GM21367 (cell line): Measurements from ENCODE around the gene SETBP1.

Experiments
- ATAC-seq: cut with Tn5 transposase; IDR thresholded peaks from one replicate; pipeline ENCODE4 v1.9.1; 2021; ENCODE audit not compliant: unreplicated experiment

Gene SETBP1

GRCh38 chr18:44922968-44923367 lies 242.3 kb downstream of the SETBP1 start:
- ATAC-seq, result no peak

DNA sequence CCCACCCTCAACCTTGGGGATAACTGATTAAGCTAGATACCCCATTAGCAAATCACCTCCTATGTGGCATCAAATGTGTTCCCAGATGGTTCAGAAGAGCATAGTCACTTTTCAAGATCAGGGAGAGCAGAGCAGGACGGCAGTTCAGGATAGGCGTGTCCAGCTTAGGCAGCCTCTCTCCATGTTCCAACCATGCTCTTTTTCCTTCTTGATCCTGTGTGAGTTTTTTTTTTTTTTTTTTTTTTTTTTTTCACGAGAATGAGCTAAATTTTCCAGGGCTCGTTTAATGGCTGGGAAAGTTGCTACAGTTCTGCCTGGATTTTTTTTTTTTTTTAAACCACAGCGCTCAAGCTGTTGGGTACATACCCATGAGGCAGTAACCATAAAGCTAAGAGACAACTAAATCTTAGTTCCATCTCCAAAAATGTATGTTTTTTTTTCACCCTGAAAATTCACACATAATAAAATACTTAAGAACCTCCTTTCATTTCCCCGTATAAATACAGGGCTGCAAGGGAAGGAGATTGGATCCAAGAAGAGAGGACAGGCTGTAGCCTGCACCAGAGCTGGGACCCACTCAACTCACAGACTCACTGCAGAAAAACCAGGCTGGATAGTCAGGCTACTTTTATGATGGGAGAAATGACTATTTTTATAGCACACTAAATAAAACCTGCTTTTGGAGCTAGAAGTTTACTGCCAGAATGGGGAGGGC lies 244.3 kb downstream of the SETBP1 start:
- no peak for ATAC-seq

GRCh38 chr18:44927127-44927849 lies 246.6 kb downstream of the SETBP1 start:
- ATAC-seq, result no peak

DNA sequence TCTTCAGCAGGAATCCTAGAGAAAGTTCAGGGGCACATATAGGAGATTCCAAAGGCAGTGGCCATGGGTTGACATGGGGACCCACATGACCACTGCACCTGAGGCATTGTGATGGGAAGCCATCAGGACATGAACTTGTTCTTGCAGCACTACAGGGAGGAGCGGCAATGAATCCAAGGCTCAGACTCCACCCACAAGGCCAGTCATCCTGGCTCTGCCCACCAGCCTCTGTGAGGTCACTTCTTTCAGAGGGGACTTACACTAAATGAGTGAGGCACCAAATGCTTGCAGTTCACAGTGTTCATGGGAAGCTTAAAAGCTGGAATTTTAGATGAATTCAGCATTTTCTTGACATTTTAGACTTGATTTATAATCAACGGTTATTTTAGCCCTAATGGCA lies 254.2 kb downstream of the SETBP1 start:
- ATAC-seq, result no peak

DNA sequence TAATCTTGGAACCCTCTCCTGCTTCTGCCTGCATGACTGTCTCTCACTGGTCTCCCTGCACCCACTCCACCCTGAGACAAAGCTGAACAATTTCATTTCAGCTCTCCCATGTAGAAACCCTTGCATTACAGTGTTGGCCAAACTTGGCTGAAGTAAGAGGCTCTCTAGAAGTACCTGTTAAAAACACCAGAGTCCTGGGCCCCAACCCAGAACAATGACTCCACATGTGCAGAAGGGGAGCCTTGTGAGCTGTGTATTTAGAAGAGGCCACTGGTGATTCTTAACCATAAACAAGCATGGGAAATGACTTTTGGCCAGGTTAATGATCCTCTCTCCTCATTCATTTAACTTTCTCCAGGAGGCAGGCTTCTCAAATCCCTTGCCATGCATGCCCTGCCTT lies 254.8 kb downstream of the SETBP1 start:
- no peak for ATAC-seq

DNA sequence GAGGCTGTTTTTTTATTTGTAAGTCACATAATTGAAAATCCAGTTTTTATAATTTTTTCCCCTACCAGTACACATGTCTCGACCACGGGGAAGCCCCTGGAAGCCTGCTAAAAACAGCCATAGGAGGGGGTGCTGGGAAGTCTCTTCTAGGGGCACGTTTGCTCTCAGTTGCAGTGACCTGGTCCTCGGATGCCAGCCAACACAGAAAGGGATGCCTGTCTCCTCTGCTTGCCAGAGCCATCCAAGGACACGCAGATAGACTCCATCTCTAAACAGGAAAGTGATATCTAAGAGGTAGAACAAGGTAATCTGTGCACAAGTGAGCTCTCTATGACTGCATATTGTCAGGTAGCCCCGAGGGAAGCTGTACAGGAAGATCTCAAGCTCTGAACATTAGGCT lies 255.8 kb downstream of the SETBP1 start:
- ATAC-seq, result no peak

- no peak for ATAC-seq
These were observed 257.5 kb downstream of the SETBP1 start for GRCh38 chr18:44937960-44938719.

DNA sequence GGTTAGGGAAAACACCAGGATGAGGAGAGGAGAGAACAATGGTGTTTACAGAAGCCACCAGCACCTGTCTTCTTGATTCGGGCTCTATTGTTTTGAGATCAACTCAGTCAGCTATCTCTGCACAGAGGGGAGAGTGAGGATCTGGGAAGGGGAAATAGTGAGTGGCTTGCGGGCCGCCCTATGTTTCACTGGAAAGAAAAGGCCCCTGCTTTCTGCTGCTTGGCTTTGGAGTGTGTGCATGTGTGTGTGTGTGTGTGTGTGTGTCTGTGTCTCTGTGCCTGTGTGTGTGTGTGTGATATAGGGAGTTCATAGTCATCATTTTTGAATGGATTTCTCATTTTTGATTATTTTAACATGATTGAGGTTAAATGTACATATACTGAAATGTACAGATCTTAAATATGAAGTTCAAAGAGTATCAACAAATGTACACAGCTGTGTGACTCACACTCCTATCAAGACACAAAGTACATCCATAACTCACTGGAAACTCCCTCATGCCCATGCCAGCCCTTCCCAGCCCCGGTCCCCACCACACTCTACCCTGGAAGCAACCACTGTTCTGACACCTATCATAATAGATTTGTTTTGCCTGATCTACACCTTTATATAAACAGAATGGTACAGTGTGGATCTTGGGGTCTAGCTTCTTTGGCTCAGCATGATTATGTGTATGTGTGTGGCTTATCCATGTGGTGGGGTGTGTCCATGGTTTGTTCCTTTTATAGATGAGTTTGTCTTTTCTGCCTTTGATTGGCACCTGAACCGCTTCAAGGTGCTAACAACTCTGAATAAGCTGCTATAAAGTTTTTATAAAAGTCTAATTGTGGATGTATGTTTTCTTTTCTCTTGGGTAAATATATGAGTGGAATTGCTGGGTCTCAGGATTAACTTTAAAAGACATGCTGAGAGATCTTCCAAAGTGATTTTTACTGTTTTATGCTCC lies 258.3 kb downstream of the SETBP1 start:
- ATAC-seq, result no peak

DNA sequence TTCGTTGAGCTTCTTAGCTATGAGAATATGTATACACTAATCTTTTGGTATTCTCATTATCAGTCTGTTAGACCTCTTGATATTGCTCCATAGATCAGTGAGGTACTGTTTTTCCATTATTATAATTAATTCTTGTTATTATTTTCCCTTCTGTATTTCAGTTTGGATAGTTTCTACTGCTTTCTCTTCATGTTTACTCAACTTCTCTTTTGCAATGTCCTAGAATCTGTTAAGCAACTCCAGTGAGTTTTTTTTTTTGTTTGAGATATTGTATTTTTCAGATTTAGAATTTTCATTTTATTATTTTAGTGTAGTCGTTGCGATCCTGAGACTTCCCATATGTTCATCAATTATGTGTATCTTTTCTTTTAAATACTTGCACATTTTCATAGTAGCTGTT lies 260.8 kb downstream of the SETBP1 start:
- ATAC-seq, result no peak

DNA sequence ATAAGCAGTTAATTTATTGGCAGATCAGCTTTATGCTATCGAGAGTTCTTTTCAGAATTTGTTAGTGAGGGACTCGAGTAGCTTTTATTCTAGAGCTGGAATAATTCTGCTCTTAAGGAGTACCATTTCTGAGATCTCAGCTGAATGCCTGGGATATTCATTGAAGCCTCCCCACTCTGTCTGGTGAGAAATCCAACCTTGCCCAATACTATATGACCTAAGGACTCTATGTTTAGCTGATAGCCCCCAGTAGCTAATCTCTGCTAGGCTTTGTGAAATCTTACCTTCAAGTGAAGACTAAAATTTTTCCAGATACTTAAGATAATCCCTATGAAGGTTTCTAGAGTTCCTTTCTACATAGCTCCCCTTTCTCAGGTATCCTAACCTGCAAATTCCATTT lies 261.4 kb downstream of the SETBP1 start:
- ATAC-seq, result no peak

- no peak for ATAC-seq
These were observed 262.7 kb downstream of the SETBP1 start for GRCh38 chr18:44943311-44943881.

- ATAC-seq, result no peak
These were observed 263.8 kb downstream of the SETBP1 start for GRCh38 chr18:44944461-44944860.

DNA sequence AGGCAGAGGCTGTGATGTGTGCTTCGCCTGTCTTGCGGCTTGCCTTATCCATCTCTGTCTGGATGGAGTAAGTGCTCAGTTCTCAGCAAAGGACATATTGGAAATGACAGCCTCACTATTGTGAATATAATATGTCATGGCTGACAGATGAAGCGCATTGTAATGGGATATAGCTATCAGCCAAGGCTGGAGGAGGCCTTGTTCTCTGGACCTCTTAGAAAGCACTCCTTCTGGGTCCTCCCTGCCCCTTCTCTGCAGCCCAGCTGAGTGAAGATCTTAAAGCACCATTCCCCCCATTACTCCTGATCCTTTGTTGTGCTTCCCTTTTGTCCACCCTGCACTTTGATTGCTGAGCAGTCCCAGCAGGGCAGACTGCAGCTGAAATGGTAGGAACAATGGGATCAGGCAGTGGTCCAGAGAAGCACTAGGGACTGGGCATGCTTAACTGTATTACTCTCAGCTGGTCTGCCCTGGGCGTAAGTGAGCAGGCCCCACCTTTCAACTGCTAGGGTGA lies 265.3 kb downstream of the SETBP1 start:
- no peak for ATAC-seq

DNA sequence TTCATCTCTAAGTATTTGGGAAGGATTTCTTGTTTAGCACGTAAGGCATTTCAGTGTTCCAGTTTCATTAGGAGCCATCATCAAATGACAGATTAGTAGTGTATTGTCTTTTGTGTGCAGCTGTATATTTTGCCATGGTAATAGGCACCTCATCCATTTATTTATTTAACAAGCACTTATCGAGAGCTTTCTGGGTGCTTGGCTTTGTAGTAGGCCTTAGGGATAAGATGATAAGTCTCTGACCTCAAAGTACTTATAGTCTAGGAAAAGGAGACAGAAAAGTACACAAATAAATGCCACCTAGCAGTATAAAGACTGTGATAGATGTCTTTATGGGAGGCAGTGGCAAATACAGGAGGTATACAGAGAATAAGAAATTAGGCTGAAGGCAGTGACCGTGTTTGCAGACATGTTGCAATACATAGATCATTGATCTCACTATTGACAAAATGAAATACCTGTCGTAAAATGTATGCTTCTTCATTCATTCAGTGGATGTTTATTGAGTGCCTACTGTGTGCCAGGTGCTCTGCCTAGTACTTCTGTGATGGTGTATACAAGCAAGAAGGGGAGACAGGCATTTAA lies 265.9 kb downstream of the SETBP1 start:
- no peak for ATAC-seq

DNA sequence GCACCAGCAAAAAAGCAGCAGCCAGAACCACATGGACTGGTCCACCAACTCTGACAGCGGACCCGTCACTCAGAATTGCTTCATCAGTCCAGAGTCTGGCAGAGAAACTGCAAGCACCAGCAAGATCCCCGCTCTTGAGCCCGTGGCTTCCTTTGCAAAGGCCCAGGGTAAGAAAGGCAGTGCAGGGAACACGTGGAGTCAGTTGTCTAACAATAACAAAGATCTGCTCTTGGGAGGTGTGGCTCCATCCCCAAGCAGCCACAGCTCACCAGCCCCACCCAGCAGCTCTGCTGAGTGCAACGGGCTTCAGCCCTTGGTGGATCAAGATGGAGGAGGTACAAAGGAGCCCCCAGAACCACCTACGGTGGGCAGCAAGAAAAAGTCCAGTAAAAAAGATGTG lies 269.3 kb downstream of the SETBP1 start:
- ATAC-seq, result no peak

- ATAC-seq, result no peak
These were observed 270.1 kb downstream of the SETBP1 start for GRCh38 chr18:44950685-44951195.

DNA sequence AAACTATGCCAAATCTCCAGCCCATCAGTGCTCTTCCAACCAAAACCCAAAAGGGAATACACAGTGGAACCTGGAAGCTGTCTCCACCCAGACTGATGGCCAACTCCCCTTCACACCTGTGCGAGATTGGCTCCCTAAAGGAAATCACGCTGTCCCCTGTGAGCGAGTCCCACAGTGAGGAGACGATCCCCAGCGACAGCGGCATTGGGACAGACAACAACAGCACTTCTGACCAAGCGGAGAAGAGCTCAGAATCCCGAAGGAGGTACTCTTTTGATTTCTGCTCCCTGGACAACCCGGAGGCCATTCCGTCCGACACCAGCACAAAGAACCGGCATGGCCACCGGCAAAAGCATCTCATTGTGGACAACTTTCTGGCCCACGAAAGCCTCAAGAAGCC lies 271.1 kb downstream of the SETBP1 start:
- ATAC-seq, result no peak

GRCh38 chr18:44954257-44954656 lies 273.6 kb downstream of the SETBP1 start:
- ATAC-seq, result no peak

- no peak for ATAC-seq
These were observed 275.1 kb downstream of the SETBP1 start for GRCh38 chr18:44955825-44956224.

DNA sequence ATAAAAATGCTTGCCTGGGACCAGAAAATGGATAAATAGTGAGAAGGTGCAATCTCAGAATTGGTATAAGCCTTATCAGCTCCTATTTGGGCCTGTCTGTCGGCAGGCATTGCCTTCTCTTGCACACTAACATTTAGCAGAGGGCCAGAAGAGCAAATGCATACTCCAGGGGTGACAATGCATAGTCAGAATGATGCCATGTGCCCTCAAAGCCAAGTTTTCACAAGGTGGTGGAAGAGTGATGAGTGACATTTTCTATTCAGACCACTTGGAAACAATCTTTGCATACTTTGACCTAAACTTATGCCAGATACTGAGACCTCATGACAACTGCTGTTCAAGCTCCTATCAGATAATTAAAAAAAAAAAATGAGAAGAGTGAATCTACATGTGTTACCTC lies 276.3 kb downstream of the SETBP1 start:
- no peak for ATAC-seq
